ENCODE data around the gene PLA2G6.
A peak's percentile ranks its signal among the peaks of the same experiment; 100 is the strongest.
"Not testable (repeated sequence)": the region's sequence is repeated elsewhere in the genome, so short reads cannot be mapped to it uniquely, and the experiment has no call there.

PLA2G6 gene

DNA sequence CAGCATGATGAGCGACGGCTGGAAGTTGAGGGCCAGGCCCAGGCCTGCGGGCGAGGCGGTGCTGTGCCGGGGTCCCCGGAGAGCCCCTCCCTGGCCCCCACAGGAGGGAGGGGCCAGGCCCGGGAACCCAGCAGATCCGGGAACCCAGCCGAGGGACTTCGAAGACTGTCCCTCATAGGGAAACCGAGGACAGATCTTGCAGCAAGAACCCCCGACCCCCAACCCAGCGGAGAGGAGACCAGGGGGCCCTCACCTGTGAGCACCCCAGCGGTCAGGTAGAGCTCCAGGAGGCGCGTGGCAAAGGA lies 100.0 kb downstream of the PLA2G6 start:
- Histone ChIP-seq H3K4me3 (ENCODE audit: extremely low read depth, insufficient read depth, low read length, poor library complexity, severe bottlenecking) (peak overlapping the region; percentile 5), H3K4me1 (ENCODE audit: control insufficient read depth, insufficient read depth, low read length, poor library complexity, severe bottlenecking) (peaks cover 30% of the 10 kb centered on the region), H3K27ac (ENCODE audit: low read depth, low read length, severe bottlenecking) (no peak overlapping the region), H3K36me3 (ENCODE audit: control insufficient read depth, insufficient read depth, low read length) (no peaks in the 10 kb centered on the region), H3K9me3 (ENCODE audit: control insufficient read depth, low read length) (no peaks in the 10 kb centered on the region)
- WGBS, 2 experiments (ENCODE audit: insufficient coverage in 2 of 2) = 40 to 46% methylated on average over 14 to 17 of the region's 17 CpGs

GRCh38 chr22:38080850-38081635 lies 100.6 kb downstream of the PLA2G6 start:
- no peaks in the 10 kb centered on the region for H3K36me3 ChIP-seq (ENCODE audit: control insufficient read depth, insufficient read depth, low read length)
- H3K4me1 ChIP-seq (ENCODE audit: control insufficient read depth, insufficient read depth, low read length, poor library complexity, severe bottlenecking) = peaks cover 30% of the 10 kb centered on the region
- H3K9me3 ChIP-seq (ENCODE audit: control insufficient read depth, low read length) = no peaks in the 10 kb centered on the region
- 28 to 37% methylated on average over 102 to 106 of the region's 110 CpGs for WGBS, 2 experiments (ENCODE audit: insufficient coverage in 2 of 2)
- peak overlapping the region; percentile 5 for H3K4me3 ChIP-seq (ENCODE audit: extremely low read depth, insufficient read depth, low read length, poor library complexity, severe bottlenecking)
- H3K27ac ChIP-seq (ENCODE audit: low read depth, low read length, severe bottlenecking) = no peak overlapping the region

DNA sequence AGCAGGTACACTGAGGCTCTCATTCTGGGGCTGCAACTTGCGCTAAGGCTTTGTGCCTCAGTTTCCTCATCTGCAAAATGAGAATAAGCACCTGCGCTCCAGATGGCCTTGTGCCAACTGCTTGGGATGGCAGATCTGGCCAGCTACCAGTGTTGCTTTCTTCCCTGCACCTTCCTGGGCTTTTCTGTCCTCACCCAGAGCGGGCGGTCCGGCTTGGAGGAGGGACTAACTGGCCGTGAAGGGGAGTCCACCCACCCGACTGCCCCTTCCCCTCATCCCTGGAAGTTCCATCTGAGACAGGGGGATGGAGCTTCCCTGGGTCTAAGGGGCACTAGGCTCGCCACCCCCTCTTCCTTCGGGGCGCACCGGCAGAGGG lies 101.2 kb downstream of the PLA2G6 start:
- Histone ChIP-seq H3K4me1 (ENCODE audit: control insufficient read depth, insufficient read depth, low read length, poor library complexity, severe bottlenecking) (peaks cover 29% of the 10 kb centered on the region), H3K9me3 (ENCODE audit: control insufficient read depth, low read length) (no peaks in the 10 kb centered on the region)
- 90 to 92% methylated on average over 6 to 10 of the region's 11 CpGs for WGBS, 2 experiments (ENCODE audit: insufficient coverage in 2 of 2)

GRCh38 chr22:38079804-38080203 lies 101.8 kb downstream of the PLA2G6 start:
- peaks cover 27% of the 10 kb centered on the region for H3K4me1 ChIP-seq (ENCODE audit: control insufficient read depth, insufficient read depth, low read length, poor library complexity, severe bottlenecking)
- no peaks in the 10 kb centered on the region for H3K9me3 ChIP-seq (ENCODE audit: control insufficient read depth, low read length)
- 89 to 92% methylated on average over 5 to 7 of the region's 7 CpGs for WGBS, 2 experiments (ENCODE audit: insufficient coverage in 2 of 2)

More for the DNA sequence above, 101.2 kb downstream of the PLA2G6 start:
- Histone ChIP-seq H3K27ac (ENCODE audit: low read depth, low read length, severe bottlenecking) (no peak overlapping the region), H3K4me3 (ENCODE audit: extremely low read depth, insufficient read depth, low read length, poor library complexity, severe bottlenecking) (no peak overlapping the region), H3K36me3 (ENCODE audit: control insufficient read depth, insufficient read depth, low read length) (no peaks in the 10 kb centered on the region)

GRCh38 chr22:38079208-38079607 lies 102.4 kb downstream of the PLA2G6 start:
- H3K36me3 ChIP-seq (ENCODE audit: control insufficient read depth, insufficient read depth, low read length); H3K27ac ChIP-seq (ENCODE audit: low read depth, low read length, severe bottlenecking); H3K4me3 ChIP-seq (ENCODE audit: extremely low read depth, insufficient read depth, low read length, poor library complexity, severe bottlenecking); H3K9me3 ChIP-seq (ENCODE audit: control insufficient read depth, low read length): not testable (repeated sequence)
- WGBS, 2 experiments (ENCODE audit: insufficient coverage in 2 of 2) = 92 to 100% methylated on average over 1 of the region's 2 CpGs
- peaks cover 22% of the 10 kb centered on the region for H3K4me1 ChIP-seq (ENCODE audit: control insufficient read depth, insufficient read depth, low read length, poor library complexity, severe bottlenecking)

More at GRCh38 chr22:38079804-38080203, 101.8 kb downstream of the PLA2G6 start:
- H3K36me3 ChIP-seq (ENCODE audit: control insufficient read depth, insufficient read depth, low read length) = no peaks in the 10 kb centered on the region
- no peak overlapping the region for H3K27ac ChIP-seq (ENCODE audit: low read depth, low read length, severe bottlenecking)
- no peak overlapping the region for H3K4me3 ChIP-seq (ENCODE audit: extremely low read depth, insufficient read depth, low read length, poor library complexity, severe bottlenecking)

DNA sequence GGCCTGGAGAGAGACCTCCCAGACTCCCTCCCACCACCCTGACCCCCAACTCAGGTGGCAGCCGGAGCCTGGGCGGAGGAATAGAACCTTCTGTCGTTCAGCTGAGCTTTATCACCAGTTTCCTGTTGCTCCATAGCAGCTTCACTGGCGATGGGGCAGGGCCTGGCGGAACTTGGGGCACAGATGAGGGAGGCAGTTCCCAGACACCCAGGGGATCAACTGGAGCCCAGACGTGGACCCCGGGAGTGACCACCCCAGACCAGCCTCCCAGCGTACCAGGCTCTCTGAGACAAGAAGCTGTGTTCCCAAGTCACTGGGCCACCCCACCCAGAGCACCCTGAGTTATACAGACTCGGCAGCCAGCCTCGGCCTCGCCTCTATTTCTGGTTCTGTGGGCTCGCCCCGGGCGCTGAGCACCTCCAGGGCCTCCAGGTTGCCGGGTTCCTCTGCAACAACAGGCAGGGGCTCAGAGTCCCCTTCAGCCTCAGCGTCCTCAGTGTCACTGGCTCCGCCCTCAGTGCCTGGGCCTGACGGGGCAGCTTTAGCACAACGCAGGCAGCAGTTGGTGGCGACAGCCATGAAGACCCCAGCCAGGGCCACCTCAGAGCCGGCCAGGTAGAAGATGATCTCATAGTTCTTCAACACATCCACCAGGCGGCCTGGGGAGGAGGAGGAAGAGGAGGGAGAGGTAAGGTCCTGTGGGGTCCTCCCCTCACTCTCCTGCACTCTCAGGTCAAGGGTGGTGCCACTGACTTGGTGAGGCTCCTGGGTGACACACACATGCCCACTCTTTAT lies 103.4 kb downstream of the PLA2G6 start:
- Histone ChIP-seq H3K4me1 (ENCODE audit: control insufficient read depth, insufficient read depth, low read length, poor library complexity, severe bottlenecking) (peaks cover 14% of the 10 kb centered on the region), H3K27ac (ENCODE audit: low read depth, low read length, severe bottlenecking) (no peak overlapping the region), H3K9me3 (ENCODE audit: control insufficient read depth, low read length) (no peaks in the 10 kb centered on the region), H3K36me3 (ENCODE audit: control insufficient read depth, insufficient read depth, low read length) (peaks cover 3% of the 10 kb centered on the region), H3K4me3 (ENCODE audit: extremely low read depth, insufficient read depth, low read length, poor library complexity, severe bottlenecking) (no peak overlapping the region)
- WGBS, 2 experiments (ENCODE audit: insufficient coverage in 2 of 2) = 84 to 89% methylated on average over 18 to 21 of the region's 22 CpGs

DNA sequence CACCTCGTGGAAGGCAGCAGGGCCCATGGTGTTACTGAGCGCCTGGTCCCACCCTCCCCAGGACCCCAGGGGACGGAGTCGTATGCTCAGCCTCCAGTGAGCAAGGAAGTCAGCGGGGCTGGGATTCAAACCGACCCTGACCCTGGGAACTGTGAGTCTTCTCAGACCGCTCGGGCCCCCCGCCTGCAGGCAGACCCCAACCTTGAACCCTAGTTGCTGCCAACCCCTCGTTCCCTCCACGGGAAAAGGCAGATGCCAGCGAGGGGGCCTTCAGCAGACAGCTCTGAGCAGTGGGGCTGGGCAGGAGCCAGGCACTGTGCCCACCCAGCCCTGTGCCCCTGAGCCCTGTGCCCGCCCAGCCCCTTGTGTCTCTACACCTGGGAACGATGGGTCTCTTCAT lies 104.0 kb downstream of the PLA2G6 start:
- Histone ChIP-seq H3K27ac (ENCODE audit: low read depth, low read length, severe bottlenecking) (no peak overlapping the region), H3K4me3 (ENCODE audit: extremely low read depth, insufficient read depth, low read length, poor library complexity, severe bottlenecking) (no peak overlapping the region), H3K9me3 (ENCODE audit: control insufficient read depth, low read length) (no peaks in the 10 kb centered on the region), H3K36me3 (ENCODE audit: control insufficient read depth, insufficient read depth, low read length) (peaks cover 7% of the 10 kb centered on the region), H3K4me1 (ENCODE audit: control insufficient read depth, insufficient read depth, low read length, poor library complexity, severe bottlenecking) (peaks cover 14% of the 10 kb centered on the region)
- WGBS, 2 experiments (ENCODE audit: insufficient coverage in 2 of 2) = 91% methylated on average over 13 to 14 of the region's 14 CpGs

GRCh38 chr22:38077096-38077495 lies 104.5 kb downstream of the PLA2G6 start:
- Histone ChIP-seq H3K36me3 (ENCODE audit: control insufficient read depth, insufficient read depth, low read length) (peaks cover 7% of the 10 kb centered on the region), H3K4me1 (ENCODE audit: control insufficient read depth, insufficient read depth, low read length, poor library complexity, severe bottlenecking) (peaks cover 10% of the 10 kb centered on the region), H3K27ac (ENCODE audit: low read depth, low read length, severe bottlenecking) (no peak overlapping the region), H3K9me3 (ENCODE audit: control insufficient read depth, low read length) (no peaks in the 10 kb centered on the region), H3K4me3 (ENCODE audit: extremely low read depth, insufficient read depth, low read length, poor library complexity, severe bottlenecking) (no peak overlapping the region)
- WGBS, 2 experiments (ENCODE audit: insufficient coverage in 2 of 2) = 89 to 90% methylated on average over 12 of the region's 12 CpGs

DNA sequence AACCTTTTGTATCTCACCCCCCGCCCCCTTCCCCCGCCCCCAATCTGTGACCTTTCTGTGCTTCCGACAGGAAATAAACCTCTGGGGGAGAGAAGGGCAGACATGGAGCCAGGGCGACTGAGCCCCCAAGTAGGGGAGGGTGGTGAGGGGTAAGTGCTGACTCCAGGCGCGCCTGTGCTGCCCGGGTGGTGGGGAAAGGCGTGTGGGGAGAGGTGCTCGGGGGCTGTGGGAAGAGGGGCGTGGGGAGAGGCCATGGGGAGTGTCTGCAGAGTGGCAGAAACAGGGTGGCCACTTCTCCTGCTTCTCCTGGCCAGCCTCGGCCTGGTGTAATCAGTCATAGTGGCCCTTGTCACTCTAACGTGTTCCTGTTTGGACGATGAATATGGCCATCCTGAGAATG lies 105.7 kb downstream of the PLA2G6 start:
- 78 to 87% methylated on average over 10 to 11 of the region's 13 CpGs for WGBS, 2 experiments (ENCODE audit: insufficient coverage in 2 of 2)
- Histone ChIP-seq H3K4me3 (ENCODE audit: extremely low read depth, insufficient read depth, low read length, poor library complexity, severe bottlenecking) (no peak overlapping the region), H3K4me1 (ENCODE audit: control insufficient read depth, insufficient read depth, low read length, poor library complexity, severe bottlenecking) (peaks cover 4% of the 10 kb centered on the region), H3K36me3 (ENCODE audit: control insufficient read depth, insufficient read depth, low read length) (peaks cover 7% of the 10 kb centered on the region), H3K27ac (ENCODE audit: low read depth, low read length, severe bottlenecking) (no peak overlapping the region), H3K9me3 (ENCODE audit: control insufficient read depth, low read length) (no peaks in the 10 kb centered on the region)

DNA sequence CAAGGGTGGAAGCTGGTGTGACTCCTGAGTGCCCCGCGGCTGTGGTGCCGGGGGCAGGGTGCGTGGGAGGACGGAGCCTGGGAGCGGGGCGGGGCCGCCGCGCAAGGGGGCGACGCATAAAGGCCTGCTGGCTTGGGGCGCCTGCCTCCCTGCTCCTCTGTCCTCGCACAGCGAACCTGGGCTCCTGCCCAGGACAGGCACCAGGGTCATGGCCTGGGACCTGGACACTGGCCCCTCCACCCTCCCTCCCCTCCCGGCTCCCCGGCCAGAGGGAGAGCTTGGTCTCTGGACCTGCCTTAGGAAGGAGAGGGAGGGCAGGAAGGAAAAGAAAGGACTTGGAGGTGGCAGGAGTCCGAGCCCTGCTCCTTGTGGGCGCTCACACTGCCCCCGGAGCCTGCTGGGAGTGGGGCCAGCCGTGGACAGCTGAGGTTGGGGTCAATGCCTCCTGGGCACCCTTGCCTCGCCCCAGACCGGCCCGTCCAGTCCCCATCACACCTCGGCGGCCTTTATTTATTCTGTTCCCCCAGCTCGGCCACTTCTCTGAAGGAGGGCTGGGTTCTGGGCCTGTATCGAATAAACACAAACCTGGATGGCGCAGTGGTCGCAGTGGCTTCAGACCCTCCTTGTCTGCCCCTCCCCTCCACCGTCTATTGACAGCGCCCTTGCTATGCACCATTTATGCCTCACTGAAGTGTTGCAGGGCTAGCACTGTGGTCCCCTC lies 106.4 kb downstream of the PLA2G6 start:
- Histone ChIP-seq H3K4me1 (ENCODE audit: control insufficient read depth, insufficient read depth, low read length, poor library complexity, severe bottlenecking) (peaks cover 4% of the 10 kb centered on the region), H3K9me3 (ENCODE audit: control insufficient read depth, low read length) (no peaks in the 10 kb centered on the region), H3K36me3 (ENCODE audit: control insufficient read depth, insufficient read depth, low read length) (peaks cover 9% of the 10 kb centered on the region), H3K27ac (ENCODE audit: low read depth, low read length, severe bottlenecking) (no peak overlapping the region), H3K4me3 (ENCODE audit: extremely low read depth, insufficient read depth, low read length, poor library complexity, severe bottlenecking) (no peak overlapping the region)
- WGBS, 2 experiments (ENCODE audit: insufficient coverage in 2 of 2) = 90 to 93% methylated on average over 23 to 24 of the region's 32 CpGs

Measured in mesodermal cell (in vitro differentiated cells).